Measurements from ENCODE around the gene GIMAP2. TPM values are rescaled to one million over a fixed set of nuclear protein-coding genes. Genes with fewer than 3 reads are reported as not detected.

Gene GIMAP2
- total and polyA plus RNA-seq, 2 of the 4 experiments (the other 2 are of a cell fraction) = under 0.01 TPM; not detected in 1

- CTCF ChIA-PET = no interaction called here
- no peaks in the 10 kb centered on the region; the same call in 1 of the 2 replicates for H3K27me3 ChIP-seq (ENCODE audit: control insufficient read depth, insufficient read depth, low read length)
These were observed 53.5 kb downstream of the GIMAP2 start for GRCh38 chr7:150739033-150739432.

More at GRCh38 chr7:150739033-150739432, 53.5 kb downstream of the GIMAP2 start:
- Histone ChIP-seq H4K5ac (ENCODE audit: low read depth, low read length) (no peak overlapping the region), H3K4me2 (ENCODE audit: low read depth, low read length) (no peak overlapping the region), H3K18ac (ENCODE audit: low read depth, low read length) (no peak overlapping the region), H3K9me3 (ENCODE audit: control insufficient read depth, insufficient read depth, low read length) (no peaks in the 10 kb centered on the region), H4K91ac (ENCODE audit: insufficient read depth, low read depth, low read length) (no peak overlapping the region), H3K4me3 (ENCODE audit: insufficient read depth, low read depth, low read length) (no peak overlapping the region), H3K4me1 (ENCODE audit: control insufficient read depth, insufficient read depth, low read length) (no peaks in the 10 kb centered on the region), H3K9ac (ENCODE audit: low read depth, low read length) (no peak overlapping the region), H3K79me1 (ENCODE audit: low read depth in 1 of 2, low read length in 2 of 2) (no peaks in the 10 kb centered on the region), H3K14ac (replicated peaks; ENCODE audit: low read depth, low read length) (no peak overlapping the region), H4K20me1 (ENCODE audit: insufficient read depth, low read length) (no peaks in the 10 kb centered on the region), H3K4ac (ENCODE audit: low read depth, low read length) (no peak overlapping the region), H2AFZ (replicated peaks; ENCODE audit: low read length, poor library complexity) (no peak overlapping the region), H2AK5ac (ENCODE audit: low read depth, low read length) (no peak overlapping the region), H3K23ac (ENCODE audit: low read depth, low read length) (no peak overlapping the region), H2BK120ac (ENCODE audit: low read depth, low read length) (no peak overlapping the region), H3K36me3 (ENCODE audit: control insufficient read depth, insufficient read depth, low read length) (no peaks in the 10 kb centered on the region), H4K8ac (ENCODE audit: low read depth in 2 of 2, low read length in 2 of 2) (no peak overlapping the region), H3K9me1 (ENCODE audit: insufficient read depth, low read length) (no peaks in the 10 kb centered on the region), H2BK20ac (ENCODE audit: low read depth, low read length) (no peak overlapping the region), H3K27ac (ENCODE audit: insufficient read depth, low read length) (no peak overlapping the region), H2BK15ac (ENCODE audit: low read depth, low read length) (no peak overlapping the region), H3K56ac (ENCODE audit: extremely low read depth, insufficient read depth, low read length) (no peak overlapping the region), H2AK9ac (replicated peaks; ENCODE audit: low read depth, low read length, poor library complexity) (no peak overlapping the region), H2BK5ac (ENCODE audit: low read depth, low read length, poor library complexity, severe bottlenecking) (no peak overlapping the region)
- no TSS peak for BruUV-seq (replicated peaks)
- POLR2A ChIA-PET (ENCODE audit: unreplicated experiment) = no interaction called here
- intact Hi-C loops (cut with micrococcal nuclease) = no loop called here
- ATAC-seq (ENCODE audit: low read depth) (no peak), DNase-seq (no peak)
- in situ Hi-C loops (cut with MboI; ENCODE audit: low sequenced_read_pairs) = loop anchor here (25.0 kb wide), 1 partner anchor 427 kb away; the partner anchor contains the start of genes ACTR3C and LRRC61
- TF ChIP-seq SMC3 (IDR thresholded peaks at IDR 0.05; ENCODE audit: low read depth, low read length) (no peak), FOS (IDR thresholded peaks at IDR 0.05; ENCODE audit: low read depth, low read length) (no peak), MAZ (IDR thresholded peaks at IDR 0.05; ENCODE audit: borderline replicate concordance, low read depth, low read length) (no peak), NFE2L2 (IDR thresholded peaks at IDR 0.05; ENCODE audit: low read depth, low read length) (no peak), CHD1 (IDR thresholded peaks at IDR 0.05; ENCODE audit: low read depth, low read length) (no peak), MAFK (IDR thresholded peaks at IDR 0.05; ENCODE audit: low read depth, low read length) (no peak), POLR2A (IDR thresholded peaks at IDR 0.05; ENCODE audit: low read depth, low read length) (no peak)
- TF ChIP-seq, protein P1, sequence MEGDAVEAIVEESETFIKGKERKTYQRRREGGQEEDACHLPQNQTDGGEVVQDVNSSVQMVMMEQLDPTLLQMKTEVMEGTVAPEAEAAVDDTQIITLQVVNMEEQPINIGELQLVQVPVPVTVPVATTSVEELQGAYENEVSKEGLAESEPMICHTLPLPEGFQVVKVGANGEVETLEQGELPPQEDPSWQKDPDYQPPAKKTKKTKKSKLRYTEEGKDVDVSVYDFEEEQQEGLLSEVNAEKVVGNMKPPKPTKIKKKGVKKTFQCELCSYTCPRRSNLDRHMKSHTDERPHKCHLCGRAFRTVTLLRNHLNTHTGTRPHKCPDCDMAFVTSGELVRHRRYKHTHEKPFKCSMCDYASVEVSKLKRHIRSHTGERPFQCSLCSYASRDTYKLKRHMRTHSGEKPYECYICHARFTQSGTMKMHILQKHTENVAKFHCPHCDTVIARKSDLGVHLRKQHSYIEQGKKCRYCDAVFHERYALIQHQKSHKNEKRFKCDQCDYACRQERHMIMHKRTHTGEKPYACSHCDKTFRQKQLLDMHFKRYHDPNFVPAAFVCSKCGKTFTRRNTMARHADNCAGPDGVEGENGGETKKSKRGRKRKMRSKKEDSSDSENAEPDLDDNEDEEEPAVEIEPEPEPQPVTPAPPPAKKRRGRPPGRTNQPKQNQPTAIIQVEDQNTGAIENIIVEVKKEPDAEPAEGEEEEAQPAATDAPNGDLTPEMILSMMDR (conservative IDR thresholded peaks at IDR 0.05; ENCODE audit: low read depth, low read length) = no peak
- TF ChIP-seq, protein P2, sequence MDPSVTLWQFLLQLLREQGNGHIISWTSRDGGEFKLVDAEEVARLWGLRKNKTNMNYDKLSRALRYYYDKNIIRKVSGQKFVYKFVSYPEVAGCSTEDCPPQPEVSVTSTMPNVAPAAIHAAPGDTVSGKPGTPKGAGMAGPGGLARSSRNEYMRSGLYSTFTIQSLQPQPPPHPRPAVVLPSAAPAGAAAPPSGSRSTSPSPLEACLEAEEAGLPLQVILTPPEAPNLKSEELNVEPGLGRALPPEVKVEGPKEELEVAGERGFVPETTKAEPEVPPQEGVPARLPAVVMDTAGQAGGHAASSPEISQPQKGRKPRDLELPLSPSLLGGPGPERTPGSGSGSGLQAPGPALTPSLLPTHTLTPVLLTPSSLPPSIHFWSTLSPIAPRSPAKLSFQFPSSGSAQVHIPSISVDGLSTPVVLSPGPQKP (IDR thresholded peaks at IDR 0.05; ENCODE audit: borderline replicate concordance, low read depth, low read length) = no peak
- dilution Hi-C loops (cut with HindIII; ENCODE audit: low sequenced_read_pairs, unreplicated experiment) = no loop called here
